Heart right ventricle (tissue), 16 donors: ENCODE data around the gene ABCC4. TPM values are rescaled to one million over a fixed set of nuclear protein-coding genes. Genes with fewer than 3 reads are reported as not detected.

ENCODE experiments used
- ATAC-seq, 8 donors: fragments of 200-7000 bp; cut with Tn5 transposase; one replicate each; pipeline ENCODE4 v1.9.1; 2020; ENCODE audit warnings: mild to moderate bottlenecking in 8 of 8, moderate library complexity in 8 of 8, moderate number of reproducible peaks in 1 of 8
- DNase-seq, 2 donors: peaks; one replicate each; pipeline ENCODE4 v3.0.0-alpha.2; 2020
- H3K27ac ChIP-seq, 10 donors: fragments of 200-600 bp; sonication (generic) in 2 of 10; one replicate each; pipeline versions ENCODE4 v1.5.0 to v1.8.0; 2020 to 2022; ENCODE audit warnings: mild to moderate bottlenecking in 3 of 10
- H3K27me3 ChIP-seq, 7 donors: fragments of 200-600 bp; one replicate each; pipeline ENCODE4 v1.8.0; 2021 to 2022; ENCODE audit warnings: mild to moderate bottlenecking in 2 of 7
- H3K36me3 ChIP-seq, 9 donors: fragments of 200-600 bp; sonication (generic) in 1 of 9; one replicate each; pipeline versions ENCODE4 v1.5.0 to v1.8.0; 2020 to 2022; ENCODE audit warnings: mild to moderate bottlenecking in 2 of 9
- H3K4me1 ChIP-seq, 9 donors: fragments of 200-600 bp; sonication (generic) in 1 of 9; one replicate each; pipeline versions ENCODE4 v1.5.0 to v1.8.0; 2020 to 2022; ENCODE audit warnings: mild to moderate bottlenecking in 4 of 9
- H3K4me3 ChIP-seq, 10 donors: fragments of 200-600 bp; sonication (generic) in 2 of 10; one replicate each; pipeline versions ENCODE4 v1.5.0 to v1.8.0; 2020 to 2022; ENCODE audit warnings: mild to moderate bottlenecking in 7 of 10, moderate library complexity in 2 of 10
- H3K9me3 ChIP-seq, 11 donors: fragments of 200-600 bp in 10 of 11; sonication (generic) in 2 of 11; one replicate each; pipeline versions ENCODE4 v1.5.0 to v1.8.0; 2013 to 2022; ENCODE audit warnings: mild to moderate bottlenecking in 2 of 11, control low read depth in 1 of 11, moderate library complexity in 1 of 11
- CTCF ChIP-seq, 9 donors: fragments of 200-600 bp; sonication (generic) in 2 of 9; IDR thresholded peaks; one replicate each; pipeline versions ENCODE4 v1.5.0 to v1.8.0; 2021 to 2022; ENCODE audit warnings: antibody characterized with exemption in 9 of 9, mild to moderate bottlenecking in 5 of 9, moderate library complexity in 1 of 9
- WGBS, 2 donors: extraction: QIAGEN DNeasy Blood & Tissue Kit; methylation state at CpG; one replicate each; pipeline ENCODE4 v1.1.7; 2013; ENCODE audit warnings: inconsistent platforms in 1 of 2; 5-methylcytosine and 5-hydroxymethylcytosine counted together
- intact Hi-C, 10 donors: fragments of 100-400 bp; cut with DNase I; formaldehyde crosslinking; loops; one replicate each; pipeline versions ENCODE4 v1.11.1 to v1.14.2; 2022
- polyA plus RNA-seq, 2 donors: library from polyadenylated mRNA; stranded (reverse); fragments of 200-250 nt; gene quantifications; one replicate each; pipeline ENCODE4 v1.2.3, GENCODE V29; 2013
- total RNA-seq, 10 donors: library from RNA; stranded (reverse); fragmentation: NEBNext Ultra II Directional in 3 of 10; extraction: Animal tissue kit (Norgen Biotek cat#: 25700) in 3 of 10; gene quantifications; one replicate each; pipeline versions ENCODE4 v1.2.1 to v1.2.4, GENCODE V29; 2021 to 2023
- donor health status: Arrhythmogenic right ventricular cardiomyopathy.
- donor health status: ischemic (EF 13 %, LVEDD 7.1; RV severe dilation, severe dysfunction).
- donor health status: healthy with polysubstance abuse.
- donor health status: DM: no; HTN: yes; CAD: no.
- donor health status: DM: no; HTN: no; CAD: no.
- donor health status: ischemic (EF 25% LVEDD 6.9; RV normal size, moderate dysfunction).
- donor health status: ischemic (EF 25% LVEDD 5.7; RV mildly dilated, moderate dysfunction).
- donor health status: healthy.
- donor health status: DM: yes; HTN: yes; CAD: no.
- donor health status: Ischemic cardiomyopathy.
- donor health status: ischemic (EF 35%, LVEDD 5.7; RV mildly dilated, moderate dysfunction).
- donor health status: nonischemic (EF 11% LVEDD 7.7; RV severe dilation, severe dysfunction).
- donor health status: DM: yes; HTN: yes; CAD: no.
- donor health status: PGD.
- donor health status: ischemic (EF 29% LVEDD 5.4; RV normal size, mild dysfunction).
- donor health status: nonischemic (EF 23%, LVEDD 6.1; RV moderate dilation, normal function).

ABCC4 gene
- total and polyA plus RNA-seq, 12 donors = 1.1 to 6.7 (median 3.9) TPM

GRCh38 chr13:95083758-95084157 is 217.5 kb downstream of the ABCC4 start:
- H3K36me3 ChIP-seq = peaks cover 0 to 5% (median 0%) of the 10 kb centered on the region in 9 donors
- no peak overlapping the region for H3K4me3 ChIP-seq
- no peaks in the 10 kb centered on the region for H3K4me1 ChIP-seq
- no peak for TF ChIP-seq CTCF (IDR thresholded peaks at IDR 0.05)
- WGBS, 2 donors = 81 to 90% methylated on average over 3 of the region's 3 CpGs
- no peak for ATAC-seq
- H3K27me3 ChIP-seq = no peaks in the 10 kb centered on the region
- intact Hi-C loops = no loop called here
- no peak for DNase-seq
- no peaks in the 10 kb centered on the region for H3K9me3 ChIP-seq
- no peak overlapping the region for H3K27ac ChIP-seq

- H3K4me3 ChIP-seq = no peak overlapping the region
- H3K9me3 ChIP-seq = no peaks in the 10 kb centered on the region
- 92% methylated on average over 7 of the region's 7 CpGs for WGBS, 2 donors
- no peaks in the 10 kb centered on the region for H3K4me1 ChIP-seq
- peaks cover 0 to 5% (median 0%) of the 10 kb centered on the region in 9 donors for H3K36me3 ChIP-seq
- ATAC-seq (no peak), DNase-seq (no peak)
- H3K27me3 ChIP-seq = no peaks in the 10 kb centered on the region
- TF ChIP-seq CTCF (IDR thresholded peaks at IDR 0.05) = no peak
- intact Hi-C loops = no loop called here
- H3K27ac ChIP-seq = no peak overlapping the region
These were observed 218.2 kb downstream of the ABCC4 start for GRCh38 chr13:95083066-95083465.

- no peak for DNase-seq
- Histone ChIP-seq H3K36me3 (peaks cover 0 to 40% (median 0%) of the 10 kb centered on the region in 9 donors), H3K9me3 (no peaks in the 10 kb centered on the region), H3K4me3 (no peak overlapping the region), H3K27ac (no peak overlapping the region), H3K27me3 (no peaks in the 10 kb centered on the region), H3K4me1 (no peaks in the 10 kb centered on the region)
- intact Hi-C loops = no loop called here
- WGBS, 2 donors = 76% methylated on average over 5 of the region's 5 CpGs
- ATAC-seq = no peak
- no peak for TF ChIP-seq CTCF (IDR thresholded peaks at IDR 0.05)
These were observed 225.7 kb downstream of the ABCC4 start for GRCh38 chr13:95075506-95075905.

GRCh38 chr13:95074820-95075219 is 226.4 kb downstream of the ABCC4 start:
- H3K27me3 ChIP-seq = no peaks in the 10 kb centered on the region
- H3K27ac ChIP-seq = no peak overlapping the region
- WGBS, 2 donors = 84% methylated on average over 3 of the region's 3 CpGs
- intact Hi-C loops = no loop called here
- no peak for ATAC-seq
- no peak for DNase-seq
- H3K9me3 ChIP-seq = no peaks in the 10 kb centered on the region
- H3K4me1 ChIP-seq = no peaks in the 10 kb centered on the region
- peaks cover 0 to 47% (median 0%) of the 10 kb centered on the region in 9 donors for H3K36me3 ChIP-seq
- H3K4me3 ChIP-seq = no peak overlapping the region
- no peak for TF ChIP-seq CTCF (IDR thresholded peaks at IDR 0.05)
